ENCODE data around the gene IL17REL. TPM values are rescaled to one million over a fixed set of nuclear protein-coding genes. Genes with fewer than 3 reads are reported as not detected.

IL17REL gene
- total RNA-seq, 1 donor from 2014 or later = not detected

DNA sequence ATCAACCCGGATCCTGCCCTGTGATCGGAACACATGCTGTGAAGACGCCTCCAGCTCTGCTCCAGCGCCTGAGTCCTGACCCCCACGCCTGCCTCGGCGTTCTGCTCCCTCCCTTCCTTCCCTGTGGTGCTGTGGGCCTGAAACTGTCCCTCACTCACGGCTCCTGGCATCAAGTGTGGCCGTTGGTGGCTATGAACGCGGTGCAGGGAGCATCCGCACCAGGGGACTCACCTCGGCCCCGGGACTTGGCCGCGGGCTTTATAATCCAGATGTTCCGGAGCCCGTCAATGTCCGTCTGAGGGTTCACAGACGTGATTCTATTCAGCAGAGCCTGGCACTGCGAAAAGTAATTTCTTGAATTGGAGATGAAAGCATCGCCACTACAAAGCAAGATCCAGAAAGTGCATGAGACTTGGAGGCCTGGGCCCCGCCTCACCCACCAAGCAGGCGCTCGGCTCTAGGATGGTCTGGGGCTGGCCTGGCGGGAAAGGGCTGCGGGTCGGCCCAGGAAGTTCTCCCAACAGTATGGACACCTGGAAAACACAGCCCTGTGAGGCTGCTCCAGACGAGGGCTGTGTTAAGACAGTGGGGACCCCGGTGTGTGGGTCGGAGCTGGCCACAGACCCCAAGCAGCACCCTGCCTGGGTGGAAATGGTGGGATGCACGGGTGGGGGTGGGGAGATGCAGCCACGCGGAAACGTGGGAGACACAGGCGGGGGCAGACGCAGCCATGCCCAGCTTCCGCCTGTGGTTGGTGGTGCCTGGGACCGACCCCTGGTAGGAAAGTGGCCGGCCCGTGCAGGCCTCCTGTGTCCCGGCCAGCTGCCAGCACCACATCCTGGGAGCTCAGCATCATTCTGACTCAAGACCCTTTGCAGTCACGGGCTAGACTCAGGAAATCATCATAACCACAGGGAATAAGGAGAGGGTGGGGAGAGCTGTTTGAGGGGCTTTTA, 21.8 kb upstream of the IL17REL start:
- Histone ChIP-seq H3K4me3 (no peak overlapping the region), H3K36me3 (no peaks in the 10 kb centered on the region), H3K4me1 (peaks cover 0 to 2% of the 10 kb centered on the region in 2 donors), H3K9me3 (peaks cover 0 to 6% of the 10 kb centered on the region in 2 donors), H3K27ac (no peak overlapping the region), H3K27me3 (no peaks in the 10 kb centered on the region)
- DNase-seq (ENCODE audit: low spot score in 2 of 2) = no peak
- intact Hi-C loops (cut with DNase I) = no loop called here
- TF ChIP-seq, protein P1, sequence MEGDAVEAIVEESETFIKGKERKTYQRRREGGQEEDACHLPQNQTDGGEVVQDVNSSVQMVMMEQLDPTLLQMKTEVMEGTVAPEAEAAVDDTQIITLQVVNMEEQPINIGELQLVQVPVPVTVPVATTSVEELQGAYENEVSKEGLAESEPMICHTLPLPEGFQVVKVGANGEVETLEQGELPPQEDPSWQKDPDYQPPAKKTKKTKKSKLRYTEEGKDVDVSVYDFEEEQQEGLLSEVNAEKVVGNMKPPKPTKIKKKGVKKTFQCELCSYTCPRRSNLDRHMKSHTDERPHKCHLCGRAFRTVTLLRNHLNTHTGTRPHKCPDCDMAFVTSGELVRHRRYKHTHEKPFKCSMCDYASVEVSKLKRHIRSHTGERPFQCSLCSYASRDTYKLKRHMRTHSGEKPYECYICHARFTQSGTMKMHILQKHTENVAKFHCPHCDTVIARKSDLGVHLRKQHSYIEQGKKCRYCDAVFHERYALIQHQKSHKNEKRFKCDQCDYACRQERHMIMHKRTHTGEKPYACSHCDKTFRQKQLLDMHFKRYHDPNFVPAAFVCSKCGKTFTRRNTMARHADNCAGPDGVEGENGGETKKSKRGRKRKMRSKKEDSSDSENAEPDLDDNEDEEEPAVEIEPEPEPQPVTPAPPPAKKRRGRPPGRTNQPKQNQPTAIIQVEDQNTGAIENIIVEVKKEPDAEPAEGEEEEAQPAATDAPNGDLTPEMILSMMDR (IDR thresholded peaks at IDR 0.05) = no peak

DNA sequence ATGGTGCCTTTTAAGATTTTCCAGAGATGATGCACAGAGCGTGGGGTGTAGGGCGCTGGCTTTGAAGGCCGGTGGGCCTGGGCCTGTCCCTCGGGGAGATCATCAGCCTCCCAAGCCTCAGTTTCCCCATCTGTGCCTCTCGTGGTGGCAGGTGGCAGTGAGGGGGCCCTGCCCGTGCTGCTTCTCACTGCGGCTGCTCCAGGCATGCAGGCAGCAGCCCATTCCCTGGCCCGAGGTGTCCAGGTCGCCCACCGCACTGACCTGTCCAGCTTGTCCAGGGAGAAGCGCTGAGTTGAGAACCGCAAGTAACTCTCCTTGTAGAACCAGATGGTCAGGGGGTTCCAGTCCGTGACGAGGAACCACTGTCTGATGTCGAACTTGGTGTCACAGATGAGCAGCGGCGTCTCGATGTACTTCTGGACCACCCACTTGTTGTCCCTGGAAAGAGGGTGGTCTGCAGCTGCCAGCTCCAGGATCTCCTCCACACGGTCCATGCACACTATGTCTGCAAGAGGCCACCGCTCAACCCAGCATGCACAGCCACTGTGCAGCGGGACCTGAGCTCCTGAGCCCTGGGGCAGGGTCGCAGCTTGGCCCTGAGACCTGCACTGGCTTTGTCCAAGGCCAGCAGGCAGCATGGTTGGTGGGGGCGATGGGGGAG, 20.5 kb upstream of the IL17REL start:
- no peaks in the 10 kb centered on the region for H3K27me3 ChIP-seq
- TF ChIP-seq, protein P1 (IDR thresholded peaks at IDR 0.05) = no peak

DNA sequence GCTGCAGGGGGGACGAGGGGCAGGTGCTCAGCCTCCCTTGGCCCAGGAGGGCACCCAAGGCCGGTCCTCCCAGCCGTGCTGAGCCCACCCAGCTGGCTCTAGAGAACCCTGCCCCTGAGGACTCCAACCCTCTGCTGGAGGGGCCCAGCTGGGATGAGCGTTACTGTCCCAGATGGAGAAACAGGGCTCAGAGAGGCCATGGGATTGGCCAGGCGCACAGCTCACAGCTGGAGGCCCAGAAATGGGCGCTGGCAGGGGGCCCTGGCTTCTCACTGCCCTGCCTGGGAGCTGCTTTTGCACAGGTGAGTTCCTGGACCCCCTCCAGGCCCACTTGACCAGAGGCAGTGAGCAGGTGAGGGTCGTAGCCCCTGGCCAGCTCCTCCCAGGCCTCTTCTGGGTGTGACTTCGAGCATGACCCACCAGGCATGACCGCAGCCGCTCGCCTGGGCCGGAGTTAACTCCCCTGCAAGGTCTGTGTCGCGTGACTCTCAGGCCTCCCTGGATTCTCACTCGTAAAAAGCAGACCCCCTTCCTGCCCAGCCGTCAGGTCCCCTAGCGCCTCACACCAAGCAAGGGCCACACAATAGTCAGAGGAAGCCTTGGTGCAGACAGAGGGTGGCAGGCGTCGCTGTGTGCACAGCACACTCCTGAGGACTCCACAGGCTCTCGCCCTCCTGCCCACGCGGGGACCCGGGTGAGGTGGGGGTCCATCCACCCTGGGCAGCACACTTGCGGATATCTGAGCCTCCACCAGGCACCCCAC, 19.7 kb upstream of the IL17REL start:
- Histone ChIP-seq H3K4me1 (peaks cover 0 to 2% of the 10 kb centered on the region in 2 donors), H3K27me3 (no peaks in the 10 kb centered on the region), H3K36me3 (no peaks in the 10 kb centered on the region), H3K27ac (no peak overlapping the region), H3K4me3 (no peak overlapping the region), H3K9me3 (no peaks in the 10 kb centered on the region)
- TF ChIP-seq, protein P1 (IDR thresholded peaks at IDR 0.05) = no peak
- DNase-seq (ENCODE audit: low spot score in 2 of 2) = no peak
- intact Hi-C loops (cut with DNase I) = no loop called here

More for the DNA sequence above, 20.5 kb upstream of the IL17REL start:
- no peak for DNase-seq (ENCODE audit: low spot score in 2 of 2)
- intact Hi-C loops (cut with DNase I) = no loop called here
- no peak overlapping the region for H3K4me3 ChIP-seq
- peaks cover 0 to 2% of the 10 kb centered on the region in 2 donors for H3K4me1 ChIP-seq
- no peaks in the 10 kb centered on the region for H3K9me3 ChIP-seq
- no peak overlapping the region for H3K27ac ChIP-seq
- H3K36me3 ChIP-seq = no peaks in the 10 kb centered on the region

DNA sequence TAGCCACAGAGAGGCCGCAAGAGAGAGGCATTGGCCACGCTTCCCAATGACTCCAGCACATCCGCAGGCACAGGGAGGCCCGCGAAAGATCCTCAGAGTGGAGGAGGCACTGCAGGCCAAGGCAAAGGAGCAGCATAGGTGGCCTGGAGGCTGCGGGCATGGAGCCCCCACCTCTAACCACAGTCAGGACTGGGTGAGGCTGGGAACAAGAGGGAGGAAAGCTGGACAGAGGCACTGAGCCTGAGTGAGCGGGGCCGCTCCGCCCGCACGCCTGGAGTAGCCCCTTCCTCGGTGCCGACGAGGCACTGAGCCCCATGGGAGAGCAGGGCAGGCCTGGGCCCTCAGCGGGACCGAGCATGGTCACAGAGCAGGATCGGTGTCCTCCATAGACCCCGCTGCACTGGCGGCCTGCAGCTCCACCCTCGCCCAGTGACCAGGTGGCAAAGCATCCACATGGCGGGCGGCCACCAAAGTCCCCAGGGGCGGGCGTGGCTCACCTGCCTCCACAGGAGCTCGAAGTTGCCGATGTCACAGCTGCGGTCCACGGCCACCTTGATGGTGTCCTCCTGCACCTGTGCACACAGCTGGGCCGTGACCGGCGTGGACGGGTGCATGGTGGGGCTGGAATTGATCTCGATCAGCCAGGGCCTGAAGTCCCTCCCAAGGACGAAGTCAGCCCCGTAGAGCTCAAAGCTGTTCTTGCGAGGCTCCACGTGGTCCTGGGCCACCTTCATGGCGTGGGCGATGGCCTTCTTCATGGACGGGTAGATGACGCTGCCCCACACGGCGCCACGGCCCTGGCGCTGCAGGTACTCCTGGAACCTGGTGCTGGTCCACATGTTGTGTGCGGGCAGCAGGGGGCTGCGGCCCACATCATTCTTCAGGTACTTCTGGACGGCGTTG, 18.9 kb upstream of the IL17REL start:
- Histone ChIP-seq H3K4me3 (no peak overlapping the region), H3K27ac (no peak overlapping the region), H3K36me3 (no peaks in the 10 kb centered on the region), H3K9me3 (no peaks in the 10 kb centered on the region), H3K27me3 (no peaks in the 10 kb centered on the region), H3K4me1 (peaks cover 0 to 2% of the 10 kb centered on the region in 2 donors)
- DNase-seq (ENCODE audit: low spot score in 2 of 2) = no peak
- TF ChIP-seq, protein P1 (IDR thresholded peaks at IDR 0.05) = no peak
- intact Hi-C loops (cut with DNase I) = no loop called here

Data from ascending aorta (tissue), 2 donors.